CD14-positive monocyte (primary cell): ENCODE measurements around the gene SPX. TPM values are rescaled to one million over a fixed set of nuclear protein-coding genes. Genes with fewer than 3 reads are reported as not detected.

Source experiments
- DNase-seq, 3 donors: peaks; one replicate each; pipeline ENCODE4 v3.0.0-alpha.2; 2011 to 2022
- H2AFZ ChIP-seq: 2 replicates; pipeline ENCODE4 v1.6.0; 2012; ENCODE audit warnings: mild to moderate bottlenecking, low read depth, low read length, inconsistent platforms; ENCODE audit not compliant: insufficient read depth, poor library complexity, severe bottlenecking
- H3K27ac ChIP-seq, 2 donors: 1 replicate in 1 of 2; 2 replicates in 1 of 2; pipeline ENCODE4 v1.5.1; 2012 to 2013; ENCODE audit warnings: low read length in 2 of 2, control low read depth in 1 of 2, inconsistent platforms in 1 of 2, low read depth in 1 of 2, mild to moderate bottlenecking in 1 of 2
- H3K27me3 ChIP-seq, 2 donors: one replicate each; pipeline versions ENCODE4 v1.6.0 to v1.6.1; 2011 to 2013; ENCODE audit warnings: low read length in 2 of 2; ENCODE audit not compliant: control insufficient read depth in 2 of 2, insufficient read depth in 2 of 2
- H3K36me3 ChIP-seq, 2 donors: replicated peaks in 1 of 2; 1 replicate in 1 of 2; 2 replicates in 1 of 2; pipeline versions ENCODE4 v1.5.1 to v1.6.1; 2012 to 2013; ENCODE audit warnings: low read length in 2 of 2, control low read depth in 1 of 2, inconsistent platforms in 1 of 2, mild to moderate bottlenecking in 1 of 2; ENCODE audit not compliant: insufficient read depth in 2 of 2, control insufficient read depth in 1 of 2
- H3K4me1 ChIP-seq, 2 donors: 1 replicate in 1 of 2; 2 replicates in 1 of 2; pipeline versions ENCODE4 v1.5.1 to v1.6.1; 2012 to 2013; ENCODE audit warnings: low read length in 2 of 2, control low read depth in 1 of 2, inconsistent platforms in 1 of 2, mild to moderate bottlenecking in 1 of 2, moderate library complexity in 1 of 2; ENCODE audit not compliant: insufficient read depth in 2 of 2, control insufficient read depth in 1 of 2
- H3K4me2 ChIP-seq: replicated peaks from 2 replicates; pipeline ENCODE3; 2012; ENCODE audit warnings: low read length, moderate library complexity, mild to moderate bottlenecking; ENCODE audit not compliant: poor library complexity, severe bottlenecking; ENCODE audit errors: extremely low read depth
- H3K4me3 ChIP-seq, 3 experiments: fragments of 200-600 bp in 1 of 3; sonication (generic) in 1 of 3; replicated peaks in 1 of 3; 1 replicate in 2 of 3; 2 replicates in 1 of 3; pipeline ENCODE4 v1.5.1; 2011 to 2013; ENCODE audit warnings: low read length in 3 of 3, mild to moderate bottlenecking in 3 of 3, control low read depth in 2 of 3, low read depth in 2 of 3, inconsistent platforms in 1 of 3, moderate library complexity in 1 of 3
- H3K79me2 ChIP-seq: 2 replicates; pipeline ENCODE4 v1.6.0; 2012; ENCODE audit warnings: mild to moderate bottlenecking, control low read depth, inconsistent platforms, low read length, moderate library complexity; ENCODE audit not compliant: insufficient read depth
- H3K9ac ChIP-seq: 2 replicates; pipeline ENCODE4 v1.6.0; 2017; ENCODE audit warnings: low read length, mild to moderate bottlenecking; ENCODE audit not compliant: insufficient read depth, poor library complexity, severe bottlenecking
- H3K9me3 ChIP-seq, 2 donors: replicated peaks in 1 of 2; 1 replicate in 1 of 2; 2 replicates in 1 of 2; pipeline versions ENCODE4 v1.5.1 to v1.6.1; 2012 to 2013; ENCODE audit warnings: low read length in 2 of 2, control low read depth in 1 of 2; ENCODE audit not compliant: control insufficient read depth in 1 of 2, insufficient read depth in 1 of 2
- H4K20me1 ChIP-seq: 2 replicates; pipeline ENCODE4 v1.6.0; 2012; ENCODE audit warnings: mild to moderate bottlenecking, low read length, control low read depth, moderate library complexity; ENCODE audit not compliant: insufficient read depth
- H3K27ac Mint-ChIP-seq, 7 donors: one replicate each; pipeline ENCODE4 v1.8.0; 2020; ENCODE audit warnings: mild to moderate bottlenecking in 7 of 7, mixed read lengths in 7 of 7, moderate library complexity in 6 of 7, inconsistent platforms in 2 of 7
- H3K27me3 Mint-ChIP-seq, 3 donors: one replicate each; pipeline ENCODE4 v1.8.0; 2021 to 2022; ENCODE audit warnings: low read depth in 3 of 3, mild to moderate bottlenecking in 3 of 3, mixed read lengths in 3 of 3, moderate library complexity in 3 of 3, inconsistent platforms in 1 of 3
- H3K36me3 Mint-ChIP-seq, 2 donors: one replicate each; pipeline ENCODE4 v1.8.0; 2020; ENCODE audit warnings: mixed read lengths in 2 of 2, inconsistent platforms in 1 of 2, mild to moderate bottlenecking in 1 of 2
- H3K4me1 Mint-ChIP-seq: one replicate; pipeline ENCODE4 v1.8.0; 2020; ENCODE audit warnings: mild to moderate bottlenecking, mixed read lengths
- H3K4me3 Mint-ChIP-seq, 2 donors: one replicate each; pipeline ENCODE4 v1.8.0; 2020; ENCODE audit warnings: mild to moderate bottlenecking in 2 of 2, mixed read lengths in 2 of 2, moderate library complexity in 1 of 2
- H3K9me3 Mint-ChIP-seq, 7 donors: one replicate each; pipeline ENCODE4 v1.8.0; 2020 to 2022; ENCODE audit warnings: mixed read lengths in 7 of 7, mild to moderate bottlenecking in 6 of 7, moderate library complexity in 6 of 7, inconsistent platforms in 2 of 7
- whole genome bisulfite sequencing: methylation state at CpG from one replicate; pipeline ENCODE4 v1.1.5; 2013; ENCODE audit warnings: missing lambda C conversion rate; ENCODE audit not compliant: insufficient coverage; 5-methylcytosine and 5-hydroxymethylcytosine counted together
- intact Hi-C, 2 donors: fragments of 100-400 bp; cut with micrococcal nuclease; formaldehyde crosslinking; loops; one replicate each; pipeline versions ENCODE4 v1.15.0 to v1.15.1; 2023
- polyA plus RNA-seq, 3 donors: library from polyadenylated mRNA; depleted of rRNA in 1 of 3; unstranded in 2 of 3; stranded (reverse) in 1 of 3; fragments of 300-500 nt in 2 of 3; fragments of >200 nt in 1 of 3; fragmentation: Illumina TruSeq in 2 of 3; gene quantifications; 1 replicate in 2 of 3; 2 replicates in 1 of 3; pipeline ENCODE4 v1.2.3, GENCODE V29; 2012 to 2021
- TF ChIP-seq, protein P1 (sequence below): fragments of 200-600 bp; IDR thresholded peaks from one replicate; pipeline ENCODE4 v1.8.0; 2022; ENCODE audit warnings: antibody characterized with exemption, mild to moderate bottlenecking

The SPX gene
- polyA plus RNA-seq, 3 donors, result 0.21 TPM; not detected in 2

DNA sequence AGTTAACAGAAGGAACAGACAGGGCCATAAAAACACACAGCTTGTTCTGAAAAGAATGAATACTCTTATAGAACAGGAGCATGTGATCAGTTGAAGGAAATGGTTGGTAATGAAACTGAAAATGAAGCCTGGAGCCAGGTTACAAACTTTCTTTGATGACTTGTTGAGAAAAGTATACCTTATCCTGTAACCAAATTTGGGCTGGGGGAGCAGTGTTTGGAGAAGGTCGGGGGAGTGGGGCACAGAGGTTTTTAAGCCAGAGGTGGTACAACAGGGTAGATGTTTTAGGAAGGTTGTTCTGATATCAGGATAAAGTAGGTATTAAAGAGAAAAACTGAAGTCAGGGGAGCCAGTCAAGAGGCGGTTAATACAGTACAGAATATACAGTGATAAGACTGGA lies 16.3 kb upstream of the SPX start:
- intact Hi-C loops, result loop anchor here in 1 of 2 donors (10.0 kb wide), 1 partner anchor 75 kb away; the partner anchor contains the start of gene PYROXD1
- 50% methylated on average over 2 of the region's 2 CpGs for WGBS
- H3K4me1 ChIP-seq, result no peaks in the 10 kb centered on the region
- Mint-ChIP-seq H3K9me3 (no peaks in the 10 kb centered on the region), H3K27ac (peak overlapping the region in 2 of 7 donors; percentile 59 to 74), H3K4me3 (no peak overlapping the region), H3K36me3 (peaks cover 49 to 67% of the 10 kb centered on the region in 2 donors), H3K4me1 (peaks cover 2% of the 10 kb centered on the region), H3K27me3 (no peaks in the 10 kb centered on the region)
- no peaks in the 10 kb centered on the region for H3K9me3 ChIP-seq
- H4K20me1 ChIP-seq, result peaks cover 12% of the 10 kb centered on the region
- H3K36me3 ChIP-seq, result peaks cover 52 to 78% of the 10 kb centered on the region in 2 donors
- no peaks in the 10 kb centered on the region for H3K27me3 ChIP-seq
- no peak overlapping the region for H3K4me2 ChIP-seq
- no peak overlapping the region for H2AFZ ChIP-seq
- no peak overlapping the region for H3K27ac ChIP-seq
- TF ChIP-seq, protein P1, sequence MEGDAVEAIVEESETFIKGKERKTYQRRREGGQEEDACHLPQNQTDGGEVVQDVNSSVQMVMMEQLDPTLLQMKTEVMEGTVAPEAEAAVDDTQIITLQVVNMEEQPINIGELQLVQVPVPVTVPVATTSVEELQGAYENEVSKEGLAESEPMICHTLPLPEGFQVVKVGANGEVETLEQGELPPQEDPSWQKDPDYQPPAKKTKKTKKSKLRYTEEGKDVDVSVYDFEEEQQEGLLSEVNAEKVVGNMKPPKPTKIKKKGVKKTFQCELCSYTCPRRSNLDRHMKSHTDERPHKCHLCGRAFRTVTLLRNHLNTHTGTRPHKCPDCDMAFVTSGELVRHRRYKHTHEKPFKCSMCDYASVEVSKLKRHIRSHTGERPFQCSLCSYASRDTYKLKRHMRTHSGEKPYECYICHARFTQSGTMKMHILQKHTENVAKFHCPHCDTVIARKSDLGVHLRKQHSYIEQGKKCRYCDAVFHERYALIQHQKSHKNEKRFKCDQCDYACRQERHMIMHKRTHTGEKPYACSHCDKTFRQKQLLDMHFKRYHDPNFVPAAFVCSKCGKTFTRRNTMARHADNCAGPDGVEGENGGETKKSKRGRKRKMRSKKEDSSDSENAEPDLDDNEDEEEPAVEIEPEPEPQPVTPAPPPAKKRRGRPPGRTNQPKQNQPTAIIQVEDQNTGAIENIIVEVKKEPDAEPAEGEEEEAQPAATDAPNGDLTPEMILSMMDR, result no peak
- DNase-seq, result no peak
- H3K4me3 ChIP-seq, result no peak overlapping the region
- H3K9ac ChIP-seq, result no peak overlapping the region
- H3K79me2 ChIP-seq, result peaks cover 37% of the 10 kb centered on the region

DNA sequence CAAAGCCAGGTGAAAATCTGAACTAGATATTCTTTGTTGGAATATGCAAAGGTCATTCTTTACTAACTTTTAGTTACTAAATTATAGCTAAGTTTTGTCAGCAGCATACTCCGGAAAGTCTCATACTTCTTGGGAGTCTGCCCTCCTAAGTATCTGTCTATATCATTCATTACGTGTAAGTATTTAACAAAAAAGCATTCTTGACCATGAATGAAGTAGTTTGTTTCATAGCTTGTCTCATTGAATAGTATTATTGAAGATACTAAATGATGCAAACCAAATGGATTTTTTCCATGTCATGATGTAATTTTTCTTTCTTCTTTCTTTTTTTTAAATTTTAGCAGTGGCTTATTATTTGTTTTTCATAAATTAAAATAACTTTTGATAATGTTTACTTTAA lies 9.8 kb upstream of the SPX start:
- Histone ChIP-seq H3K36me3 (peaks cover 57 to 73% of the 10 kb centered on the region in 2 donors), H3K79me2 (no peaks in the 10 kb centered on the region), H3K27ac (no peak overlapping the region), H3K9me3 (no peaks in the 10 kb centered on the region), H3K4me2 (no peak overlapping the region), H3K9ac (no peak overlapping the region), H3K4me1 (no peaks in the 10 kb centered on the region), H3K4me3 (no peak overlapping the region), H2AFZ (no peak overlapping the region), H4K20me1 (no peaks in the 10 kb centered on the region), H3K27me3 (no peaks in the 10 kb centered on the region)
- H3K27me3 Mint-ChIP-seq, result no peaks in the 10 kb centered on the region
- intact Hi-C loops, result no loop called here
- H3K27ac Mint-ChIP-seq, result no peak overlapping the region
- no peak overlapping the region for H3K4me3 Mint-ChIP-seq
- H3K9me3 Mint-ChIP-seq, result no peaks in the 10 kb centered on the region
- TF ChIP-seq, protein P1, result no peak
- peaks cover 46 to 57% of the 10 kb centered on the region in 2 donors for H3K36me3 Mint-ChIP-seq
- WGBS, result no CpG with 5 or more reads among the region's 2 CpGs
- DNase-seq, result no peak
- H3K4me1 Mint-ChIP-seq, result no peaks in the 10 kb centered on the region
